ENCODE data around the gene ST6GAL2. TPM values are rescaled to one million over a fixed set of nuclear protein-coding genes. Genes with fewer than 3 reads are reported as not detected.

Gene ST6GAL2
- total and polyA plus RNA-seq, 8 donors = 0.93 to 5.4 (median 4.2) TPM

DNA sequence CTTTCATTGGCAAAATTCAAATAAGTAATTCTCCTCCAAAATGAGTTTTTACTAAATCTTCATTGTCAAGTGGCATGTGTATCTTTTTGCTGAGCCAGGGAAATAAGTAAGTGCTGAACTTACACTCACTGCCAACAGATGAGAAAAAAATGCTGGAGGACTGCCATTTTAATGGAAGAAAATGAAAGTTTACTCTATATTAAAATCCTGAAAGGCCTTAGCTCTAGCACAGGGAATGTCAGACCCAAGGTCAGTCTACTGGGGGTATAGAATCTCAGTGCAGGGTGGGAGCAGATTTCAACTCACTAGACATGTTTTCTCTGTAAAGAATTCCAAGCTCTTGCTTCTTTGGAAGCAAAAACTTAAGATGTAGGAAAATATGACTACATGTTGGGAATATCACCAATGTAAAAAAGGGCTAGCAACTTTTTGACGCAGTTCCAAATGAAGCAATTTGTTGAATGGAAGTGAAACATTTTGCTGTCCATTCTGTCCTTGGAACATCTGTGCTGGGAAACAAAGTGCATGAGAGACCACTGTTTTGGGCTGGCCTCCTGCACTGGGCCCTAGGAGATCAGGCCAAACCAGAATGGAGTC is 127.0 kb downstream of the ST6GAL2 start:
- Histone ChIP-seq H3K9me3 (no peaks in the 10 kb centered on the region), H3K27me3 (no peaks in the 10 kb centered on the region), H3K4me3 (no peak overlapping the region), H3K4me1 (no peaks in the 10 kb centered on the region), H3K27ac (no peak overlapping the region), H3K36me3 (no peaks in the 10 kb centered on the region)
- intact Hi-C loops (cut with DNase I) = no loop called here
- DNase-seq (peak in 2 of 4 donors; percentile 79 to 85), ATAC-seq (no peak)
- TF ChIP-seq, protein P1, sequence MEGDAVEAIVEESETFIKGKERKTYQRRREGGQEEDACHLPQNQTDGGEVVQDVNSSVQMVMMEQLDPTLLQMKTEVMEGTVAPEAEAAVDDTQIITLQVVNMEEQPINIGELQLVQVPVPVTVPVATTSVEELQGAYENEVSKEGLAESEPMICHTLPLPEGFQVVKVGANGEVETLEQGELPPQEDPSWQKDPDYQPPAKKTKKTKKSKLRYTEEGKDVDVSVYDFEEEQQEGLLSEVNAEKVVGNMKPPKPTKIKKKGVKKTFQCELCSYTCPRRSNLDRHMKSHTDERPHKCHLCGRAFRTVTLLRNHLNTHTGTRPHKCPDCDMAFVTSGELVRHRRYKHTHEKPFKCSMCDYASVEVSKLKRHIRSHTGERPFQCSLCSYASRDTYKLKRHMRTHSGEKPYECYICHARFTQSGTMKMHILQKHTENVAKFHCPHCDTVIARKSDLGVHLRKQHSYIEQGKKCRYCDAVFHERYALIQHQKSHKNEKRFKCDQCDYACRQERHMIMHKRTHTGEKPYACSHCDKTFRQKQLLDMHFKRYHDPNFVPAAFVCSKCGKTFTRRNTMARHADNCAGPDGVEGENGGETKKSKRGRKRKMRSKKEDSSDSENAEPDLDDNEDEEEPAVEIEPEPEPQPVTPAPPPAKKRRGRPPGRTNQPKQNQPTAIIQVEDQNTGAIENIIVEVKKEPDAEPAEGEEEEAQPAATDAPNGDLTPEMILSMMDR (IDR thresholded peaks at IDR 0.05) = no peak

All from left lung (tissue), 10 donors.